HG03439 (cell line): Measurements from ENCODE around the gene TRIM10.
"Not testable (repeated sequence)": the region's sequence is repeated elsewhere in the genome, so short reads cannot be mapped to it uniquely, and the experiment has no call there.

Experiments used
- ATAC-seq: cut with Tn5 transposase; IDR thresholded peaks from one replicate; pipeline ENCODE4 v1.9.1; 2021; ENCODE audit warnings: mild to moderate bottlenecking, moderate library complexity; ENCODE audit not compliant: unreplicated experiment

TRIM10 gene

DNA sequence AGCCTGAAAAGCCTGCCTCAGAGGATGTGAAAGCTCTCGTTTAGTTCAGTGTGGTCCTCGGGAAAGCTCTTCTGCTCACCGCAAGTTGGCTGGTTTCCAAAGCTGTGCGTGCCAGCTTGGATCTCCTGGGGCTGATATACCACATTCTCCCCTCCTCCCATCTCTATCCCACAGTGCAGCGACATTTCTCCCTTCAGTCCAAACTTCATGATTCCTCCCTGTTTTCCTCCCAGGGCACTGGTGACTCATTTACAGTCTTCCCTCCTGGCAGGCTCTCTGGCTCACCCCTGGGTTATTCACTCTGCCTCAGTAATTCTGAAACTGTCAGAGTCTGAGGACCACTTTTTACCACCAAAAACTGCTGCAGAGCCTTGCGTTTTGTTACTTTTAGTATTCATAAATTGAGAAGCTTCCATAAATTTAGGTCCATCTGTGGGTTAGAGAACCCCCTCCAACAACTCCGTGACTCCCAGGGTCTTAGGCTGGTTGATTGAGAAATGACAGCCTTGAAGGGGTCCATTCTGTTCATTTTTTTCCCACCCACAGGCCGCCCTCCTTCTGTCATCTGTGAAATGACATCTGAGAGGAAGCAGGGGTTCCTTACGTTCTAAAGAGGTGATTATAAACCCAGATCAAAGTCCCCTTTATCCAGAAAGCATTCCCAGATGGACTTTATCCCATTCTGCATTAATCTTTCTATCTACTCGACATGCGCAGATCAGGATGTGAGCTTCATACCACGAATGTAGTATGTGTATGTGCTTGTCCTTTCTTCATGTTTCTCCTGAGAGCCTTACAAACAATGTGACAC, 6.1 kb downstream of the TRIM10 start:
- ATAC-seq, result no peak

DNA sequence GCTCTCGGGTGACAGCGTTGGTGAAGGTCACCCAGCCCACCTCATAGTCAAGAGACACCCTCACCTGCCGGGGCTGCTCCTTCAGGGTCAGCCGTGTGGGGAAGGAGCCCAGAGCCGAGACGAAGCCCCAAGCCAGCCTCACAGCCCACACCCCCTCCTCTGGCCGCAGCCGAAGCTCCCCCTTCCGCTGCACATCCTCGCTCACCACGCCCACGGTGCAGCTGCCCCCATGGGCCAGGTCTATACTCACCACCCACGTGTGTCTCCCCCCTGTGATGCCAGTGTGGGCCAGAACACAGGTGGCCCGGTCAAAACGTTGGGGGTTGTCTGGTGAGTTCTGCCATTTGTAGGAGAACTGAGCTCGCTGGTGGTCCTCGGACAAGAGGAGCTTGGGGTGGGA, 7.0 kb downstream of the TRIM10 start:
- ATAC-seq, result no peak

DNA sequence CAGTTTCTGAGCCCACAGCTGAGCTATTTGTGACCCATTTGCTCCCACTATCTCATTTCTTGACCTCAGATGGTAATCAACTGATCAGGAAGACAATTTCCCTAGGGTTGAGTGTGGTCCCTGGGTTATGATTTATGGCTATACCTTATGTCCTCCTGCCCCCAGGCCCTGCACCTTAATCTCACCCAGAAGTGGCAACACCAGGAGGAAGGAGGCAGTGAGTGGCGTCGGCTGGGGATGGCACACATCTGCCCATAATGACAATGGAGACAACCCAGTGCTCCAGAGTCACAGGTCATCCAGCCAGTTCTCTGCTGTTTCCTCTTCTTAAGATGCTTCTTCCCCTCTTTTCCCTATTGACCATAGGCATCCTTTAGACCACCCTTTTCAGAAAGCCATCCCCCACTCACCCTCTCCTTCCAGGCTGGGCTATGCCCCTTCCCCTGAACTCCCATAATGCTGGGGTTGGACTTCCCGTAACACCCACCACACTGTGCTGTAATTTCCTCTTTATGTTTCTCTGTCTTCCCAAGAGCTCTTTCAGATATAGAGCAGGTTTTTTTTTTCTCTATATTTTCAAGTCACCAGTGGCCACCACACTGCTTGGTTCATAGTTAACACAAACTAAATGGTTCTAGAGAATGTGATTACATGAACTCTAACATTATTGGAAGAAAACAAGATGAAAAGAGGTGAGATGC, 8.0 kb downstream of the TRIM10 start:
- no peak for ATAC-seq

DNA sequence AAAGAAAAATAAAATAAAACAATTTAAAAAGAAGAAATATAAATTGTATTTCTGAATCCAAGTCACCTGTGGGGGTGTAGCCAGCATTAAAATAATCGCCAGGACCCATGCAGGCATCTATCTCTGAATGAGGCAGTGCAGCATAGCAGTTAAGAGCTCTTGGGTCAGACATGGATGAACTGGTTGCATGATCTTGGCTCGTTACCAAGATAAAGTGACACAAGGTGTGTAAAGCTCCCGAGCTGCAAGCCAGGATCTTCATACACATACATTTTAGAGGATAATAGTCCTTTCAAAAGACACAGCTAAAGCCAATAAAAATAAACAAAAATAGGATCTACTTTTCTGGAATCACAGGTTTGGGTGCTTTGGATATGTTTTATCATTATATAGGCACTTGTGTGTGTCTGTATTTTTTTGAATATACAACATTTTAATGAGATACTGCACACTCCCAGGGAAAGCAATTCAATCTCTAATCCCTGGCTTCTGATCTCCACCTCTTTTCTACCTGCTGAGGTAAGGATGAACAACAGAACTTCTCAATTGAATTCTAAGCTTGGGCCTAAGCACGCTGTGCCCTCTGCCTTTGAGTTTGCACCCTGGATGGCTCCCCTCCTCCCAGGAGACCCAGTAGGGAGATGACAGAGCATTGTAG, 8.9 kb downstream of the TRIM10 start:
- no peak for ATAC-seq

DNA sequence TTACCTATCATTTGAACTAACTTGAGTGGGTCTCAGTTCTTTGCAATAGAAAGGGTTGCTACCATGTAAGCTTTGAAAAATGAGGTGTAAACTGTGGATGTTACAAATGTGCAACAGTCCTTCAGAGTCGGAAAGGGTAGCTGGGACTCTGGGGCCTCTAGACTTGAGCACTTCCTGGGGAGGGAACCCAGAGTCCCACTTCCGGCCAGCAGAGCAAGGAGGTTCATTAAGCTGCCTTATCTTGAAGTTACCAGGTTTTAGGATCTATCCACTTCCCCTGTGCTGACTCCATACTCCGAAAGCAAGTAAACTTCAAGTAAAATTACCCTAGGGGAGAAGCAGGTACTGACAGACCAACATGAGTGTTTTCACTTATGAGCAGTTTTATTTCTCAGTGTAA, 9.4 kb downstream of the TRIM10 start:
- no peak for ATAC-seq

DNA sequence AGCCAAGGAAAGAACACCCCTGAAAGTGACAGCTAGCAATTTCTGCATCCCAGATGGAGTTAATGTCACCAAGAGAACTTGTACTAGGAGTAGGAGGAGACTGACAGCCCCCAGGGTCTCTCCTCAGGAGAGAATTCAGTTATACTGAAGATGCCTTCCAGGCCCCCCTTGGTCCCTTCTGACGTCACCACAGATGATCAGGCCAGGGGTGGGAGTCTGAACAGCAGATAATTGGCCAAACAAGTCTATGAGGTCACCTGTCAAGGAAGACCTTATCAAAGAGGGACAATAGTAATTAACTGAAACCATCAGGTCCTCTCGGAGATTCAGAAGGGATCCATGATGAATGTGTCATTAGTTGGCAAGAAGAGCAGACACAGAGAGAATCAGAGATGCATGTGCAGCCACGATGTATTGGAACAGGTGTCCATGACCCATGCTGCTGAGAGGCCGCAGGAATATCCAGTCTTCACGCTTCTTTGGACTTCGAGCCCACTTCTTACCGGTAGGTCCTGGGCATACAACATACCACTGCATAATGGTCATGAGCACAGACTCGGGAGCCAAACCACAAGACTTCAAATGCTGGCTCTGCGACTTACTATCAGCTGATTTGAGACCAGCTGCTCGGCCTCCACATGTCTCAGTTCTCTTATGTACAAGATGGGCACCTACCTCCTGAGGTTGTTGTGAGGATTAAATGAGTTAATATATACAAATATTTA, 10.2 kb downstream of the TRIM10 start:
- ATAC-seq, result no peak

DNA sequence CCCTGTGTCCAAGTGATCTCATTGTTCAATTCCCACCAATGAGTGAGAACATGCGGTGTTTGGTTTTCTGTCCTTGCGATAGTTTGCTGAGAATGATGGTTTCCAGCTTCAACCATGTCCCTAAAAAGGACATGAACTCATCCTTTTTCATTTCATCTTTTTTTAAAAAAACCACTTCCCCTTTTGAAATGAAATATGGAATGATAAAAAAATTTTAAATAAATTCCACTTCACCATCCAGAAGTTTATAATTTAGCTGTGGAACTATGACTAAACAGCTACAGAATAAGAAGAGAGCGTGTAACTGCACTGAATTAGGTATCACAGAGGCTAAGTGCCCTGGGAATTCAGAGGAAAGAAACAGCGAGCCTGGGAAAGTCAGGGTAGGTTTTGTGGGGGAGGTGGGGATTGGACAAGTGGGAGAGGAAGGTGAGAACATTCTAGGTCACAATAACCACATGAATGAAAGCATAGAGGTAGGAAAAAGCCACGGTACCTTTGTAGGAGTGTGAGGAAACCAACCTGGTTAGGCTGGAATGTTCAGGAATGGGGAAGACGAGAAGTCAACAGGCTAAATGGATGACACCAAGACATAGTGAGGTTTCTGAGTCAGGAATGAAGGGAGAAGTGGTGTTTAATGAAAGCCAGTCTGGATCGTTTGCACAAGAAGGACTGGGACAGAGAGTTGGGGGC, 11.0 kb downstream of the TRIM10 start:
- ATAC-seq, result no peak

- ATAC-seq, result no peak
These were observed 11.8 kb downstream of the TRIM10 start for GRCh38 chr6:30149234-30149633.

- no peak for ATAC-seq
These were observed 13.9 kb downstream of the TRIM10 start for GRCh38 chr6:30147096-30147495.

GRCh38 chr6:30145818-30146217, 15.2 kb downstream of the TRIM10 start:
- no peak for ATAC-seq

- no peak for ATAC-seq
These were observed 16.2 kb downstream of the TRIM10 start for GRCh38 chr6:30144811-30145210.

GRCh38 chr6:30143780-30144179, 17.2 kb downstream of the TRIM10 start:
- no peak for ATAC-seq

GRCh38 chr6:30142665-30143064, 18.3 kb downstream of the TRIM10 start:
- ATAC-seq, result no peak

GRCh38 chr6:30140240-30140639, 20.8 kb downstream of the TRIM10 start:
- not testable (repeated sequence) for ATAC-seq

DNA sequence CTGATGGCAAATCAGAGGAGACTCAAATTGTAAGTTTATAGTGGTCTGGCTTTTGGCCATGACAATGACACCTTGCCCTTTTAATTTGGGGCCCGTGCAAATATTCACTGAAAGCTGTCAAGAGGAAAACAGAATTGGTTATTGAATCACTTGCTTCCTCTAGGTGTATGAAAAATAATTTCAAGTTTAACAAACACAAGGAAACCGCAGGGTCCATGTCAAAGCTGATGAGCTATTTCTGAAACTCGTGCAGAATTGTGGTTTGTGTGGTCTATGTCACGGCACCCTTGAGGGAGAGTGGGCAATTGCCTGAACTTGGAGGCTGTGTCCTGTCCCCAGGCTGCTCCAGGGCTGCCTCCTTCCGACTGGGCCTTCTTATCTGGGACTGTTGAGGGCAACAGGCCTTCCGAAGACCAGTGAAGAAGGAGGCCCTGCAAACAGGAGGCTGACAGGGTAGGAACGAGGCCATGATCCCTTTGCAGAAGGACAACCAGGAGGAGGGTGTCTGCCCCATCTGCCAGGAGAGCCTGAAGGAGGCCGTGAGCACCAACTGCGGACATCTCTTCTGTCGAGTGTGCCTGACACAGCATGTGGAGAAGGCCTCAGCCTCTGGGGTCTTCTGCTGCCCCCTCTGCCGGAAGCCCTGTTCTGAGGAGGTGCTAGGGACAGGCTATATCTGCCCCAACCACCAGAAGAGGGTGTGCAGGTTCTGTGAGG, 24.3 kb downstream of the TRIM10 start:
- no peak for ATAC-seq

GRCh38 chr6:30135757-30136156, 25.3 kb downstream of the TRIM10 start, which contains the start of gene TRIM40:
Gene TRIM40 (plus strand): TSS chr6:30136140. CDS start chr6:30137037, 897 bp downstream.
- no peak for ATAC-seq

- ATAC-seq, result no peak
These were observed 25.9 kb downstream of the TRIM10 start for GRCh38 chr6:30135147-30135546.

DNA sequence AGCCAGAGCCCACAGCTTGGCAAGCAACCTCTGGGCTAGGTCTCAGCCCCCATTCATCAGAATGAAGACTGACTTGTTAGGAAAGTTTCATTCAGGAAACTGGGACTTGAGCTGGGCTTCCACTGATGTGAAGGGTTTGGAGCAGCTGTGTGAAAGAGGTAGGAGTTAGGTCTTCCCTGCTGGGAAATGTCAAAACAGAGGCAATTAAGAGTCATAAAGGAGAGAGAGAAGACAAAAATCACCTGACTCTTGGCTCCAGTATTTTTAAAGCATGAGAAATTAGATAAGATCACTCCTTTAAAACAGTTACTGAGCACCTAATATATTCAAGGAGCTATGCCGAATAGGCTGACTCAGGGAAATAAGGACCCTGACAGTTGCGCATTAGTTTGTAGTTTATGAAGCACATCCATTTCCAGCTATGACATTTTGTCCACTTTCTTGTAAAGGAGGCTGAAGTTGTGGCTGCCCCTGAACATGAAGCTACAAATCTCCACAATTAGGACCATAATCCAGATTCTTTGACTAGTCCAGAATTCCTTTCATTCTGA, 29.0 kb downstream of the TRIM10 start:
- ATAC-seq, result no peak
